Neural progenitor cell (in vitro differentiated cells): Measurements from ENCODE around the gene TBXA2R. TPM values are rescaled to one million over a fixed set of nuclear protein-coding genes. Genes with fewer than 3 reads are reported as not detected.
"Not testable (repeated sequence)": the region's sequence is repeated elsewhere in the genome, so short reads cannot be mapped to it uniquely, and the experiment has no call there.

Experiments used
- DNase-seq: peaks from one replicate; pipeline ENCODE4 v3.0.0-alpha.2; 2016; ENCODE audit warnings: low spot score
- H2AFZ ChIP-seq: fragments of 200-600 bp; sonication (generic); replicated peaks from 2 replicates; pipeline ENCODE4 v1.6.1; 2016; ENCODE audit warnings: antibody characterized with exemption
- H3F3A ChIP-seq: fragments of 200-600 bp; sonication (generic); 2 replicates; pipeline ENCODE4 v1.6.1; 2016; ENCODE audit warnings: antibody characterized with exemption, low read depth
- H3K27ac ChIP-seq: fragments of 200-600 bp; sonication (generic); 2 replicates; pipeline ENCODE4 v1.5.1; 2016; ENCODE audit warnings: mild to moderate bottlenecking
- H3K27me3 ChIP-seq: fragments of 200-600 bp; sonication (generic); 2 replicates; pipeline ENCODE4 v1.6.1; 2016; ENCODE audit warnings: mild to moderate bottlenecking, moderate library complexity
- H3K36me3 ChIP-seq: fragments of 200-600 bp; sonication (generic); 2 replicates; pipeline ENCODE4 v1.5.1; 2016
- H3K4me1 ChIP-seq: fragments of 200-600 bp; sonication (generic); 2 replicates; pipeline ENCODE4 v1.6.1; 2016; ENCODE audit warnings: mixed run types
- H3K4me2 ChIP-seq: fragments of 200-600 bp; sonication (generic); 2 replicates; pipeline ENCODE4 v1.6.1; 2016
- H3K4me3 ChIP-seq: fragments of 200-600 bp; sonication (generic); 2 replicates; pipeline ENCODE4 v1.5.1; 2016
- H3K79me2 ChIP-seq: fragments of 200-600 bp; sonication (generic); 2 replicates; pipeline ENCODE4 v1.6.1; 2016; ENCODE audit warnings: low read depth
- H3K9ac ChIP-seq: fragments of 200-600 bp; sonication (generic); 2 replicates; pipeline ENCODE4 v1.6.1; 2016
- H3K9me3 ChIP-seq: fragments of 200-600 bp; sonication (generic); 2 replicates; pipeline ENCODE4 v1.5.1; 2016; ENCODE audit warnings: low read depth
- H4K20me1 ChIP-seq: fragments of 200-600 bp; sonication (generic); 2 replicates; pipeline ENCODE4 v1.6.1; 2016; ENCODE audit warnings: low read depth
- H3K27ac Mint-ChIP-seq: 3 replicates; pipeline ENCODE4 v1.8.0; 2021; ENCODE audit warnings: mixed read lengths
- H3K27me3 Mint-ChIP-seq: 2 replicates; pipeline ENCODE4 v1.8.0; 2022; ENCODE audit warnings: low read depth, mild to moderate bottlenecking, inconsistent platforms, moderate library complexity, mixed read lengths; ENCODE audit not compliant: insufficient read depth
- H3K36me3 Mint-ChIP-seq: 3 replicates; pipeline ENCODE4 v1.8.0; 2021; ENCODE audit warnings: mixed read lengths
- H3K4me1 Mint-ChIP-seq: 3 replicates; pipeline ENCODE4 v1.8.0; 2021; ENCODE audit warnings: mixed read lengths
- H3K4me3 Mint-ChIP-seq: 3 replicates; pipeline ENCODE4 v1.8.0; 2021; ENCODE audit warnings: mild to moderate bottlenecking, moderate library complexity, mixed read lengths
- H3K9me3 Mint-ChIP-seq: 3 replicates; pipeline ENCODE4 v1.8.0; 2020; ENCODE audit warnings: mixed read lengths
- EZH2 ChIP-seq: fragments of 200-600 bp; sonication (generic); IDR thresholded peaks from 2 replicates; pipeline ENCODE4 v1.6.1; 2017; ENCODE audit warnings: antibody characterized with exemption, mild to moderate bottlenecking, moderate library complexity
- EZH2phosphoT487 ChIP-seq: fragments of 200-600 bp; sonication (generic); IDR thresholded peaks from 2 replicates; pipeline ENCODE4 v1.6.1; 2017; ENCODE audit warnings: antibody characterized with exemption
- total RNA-seq: library from RNA; depleted of rRNA; stranded (reverse); fragments of >200 nt; gene quantifications from 2 replicates; pipeline ENCODE4 v1.2.3, GENCODE V29; 2015; ENCODE audit warnings: low replicate concordance
- TF ChIP-seq, protein P1 (sequence below): fragments of 200-600 bp; sonication (generic); IDR thresholded peaks from 2 replicates; pipeline ENCODE4 v1.5.1; 2017; ENCODE audit warnings: antibody characterized with exemption, mild to moderate bottlenecking

Gene TBXA2R
- total RNA-seq, 1 donor from 2014 or later = not detected

DNA sequence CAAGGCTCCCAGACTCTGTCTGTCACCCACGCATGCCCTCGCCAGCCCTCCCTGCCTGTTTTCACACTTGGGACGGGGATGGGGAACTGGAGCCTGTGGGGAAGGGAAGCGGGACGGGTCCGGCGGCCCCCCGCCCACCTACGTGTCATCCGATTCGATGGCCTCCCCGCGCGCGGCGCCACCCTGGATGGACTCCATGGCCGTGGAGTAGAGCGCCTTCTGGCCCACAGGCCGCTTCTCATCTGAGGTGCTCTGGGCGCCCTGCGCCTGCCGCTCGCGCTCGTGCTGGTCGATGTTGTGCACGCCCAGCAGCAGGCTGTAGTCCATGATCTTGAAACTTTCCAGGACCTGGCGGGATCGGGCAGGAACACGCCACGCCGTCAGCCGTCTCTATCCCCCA lies 45.0 kb upstream of the TBXA2R start:
- H3K9ac ChIP-seq = no peak overlapping the region
- peaks cover 11% of the 10 kb centered on the region for H4K20me1 ChIP-seq
- DNase-seq = no peak
- no peaks in the 10 kb centered on the region for H3F3A ChIP-seq
- no peaks in the 10 kb centered on the region for H3K36me3 ChIP-seq
- H3K4me3 ChIP-seq = no peak overlapping the region
- H3K27ac Mint-ChIP-seq = no peak overlapping the region
- H3K9me3 Mint-ChIP-seq = no peaks in the 10 kb centered on the region
- no peak overlapping the region for H3K4me3 Mint-ChIP-seq
- H3K4me1 ChIP-seq = no peaks in the 10 kb centered on the region
- TF ChIP-seq, protein P1, sequence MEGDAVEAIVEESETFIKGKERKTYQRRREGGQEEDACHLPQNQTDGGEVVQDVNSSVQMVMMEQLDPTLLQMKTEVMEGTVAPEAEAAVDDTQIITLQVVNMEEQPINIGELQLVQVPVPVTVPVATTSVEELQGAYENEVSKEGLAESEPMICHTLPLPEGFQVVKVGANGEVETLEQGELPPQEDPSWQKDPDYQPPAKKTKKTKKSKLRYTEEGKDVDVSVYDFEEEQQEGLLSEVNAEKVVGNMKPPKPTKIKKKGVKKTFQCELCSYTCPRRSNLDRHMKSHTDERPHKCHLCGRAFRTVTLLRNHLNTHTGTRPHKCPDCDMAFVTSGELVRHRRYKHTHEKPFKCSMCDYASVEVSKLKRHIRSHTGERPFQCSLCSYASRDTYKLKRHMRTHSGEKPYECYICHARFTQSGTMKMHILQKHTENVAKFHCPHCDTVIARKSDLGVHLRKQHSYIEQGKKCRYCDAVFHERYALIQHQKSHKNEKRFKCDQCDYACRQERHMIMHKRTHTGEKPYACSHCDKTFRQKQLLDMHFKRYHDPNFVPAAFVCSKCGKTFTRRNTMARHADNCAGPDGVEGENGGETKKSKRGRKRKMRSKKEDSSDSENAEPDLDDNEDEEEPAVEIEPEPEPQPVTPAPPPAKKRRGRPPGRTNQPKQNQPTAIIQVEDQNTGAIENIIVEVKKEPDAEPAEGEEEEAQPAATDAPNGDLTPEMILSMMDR = no peak
- TF ChIP-seq EZH2phosphoT487 (no peak), EZH2 (no peak)
- H3K27me3 ChIP-seq = no peaks in the 10 kb centered on the region
- no peaks in the 10 kb centered on the region for H3K79me2 ChIP-seq
- no peak overlapping the region for H3K27ac ChIP-seq
- peaks cover 1% of the 10 kb centered on the region for H3K36me3 Mint-ChIP-seq
- H3K4me2 ChIP-seq = no peak overlapping the region
- H3K27me3 Mint-ChIP-seq = peaks cover 4% of the 10 kb centered on the region
- H2AFZ ChIP-seq = no peak overlapping the region
- H3K4me1 Mint-ChIP-seq = no peaks in the 10 kb centered on the region
- H3K9me3 ChIP-seq = no peaks in the 10 kb centered on the region

DNA sequence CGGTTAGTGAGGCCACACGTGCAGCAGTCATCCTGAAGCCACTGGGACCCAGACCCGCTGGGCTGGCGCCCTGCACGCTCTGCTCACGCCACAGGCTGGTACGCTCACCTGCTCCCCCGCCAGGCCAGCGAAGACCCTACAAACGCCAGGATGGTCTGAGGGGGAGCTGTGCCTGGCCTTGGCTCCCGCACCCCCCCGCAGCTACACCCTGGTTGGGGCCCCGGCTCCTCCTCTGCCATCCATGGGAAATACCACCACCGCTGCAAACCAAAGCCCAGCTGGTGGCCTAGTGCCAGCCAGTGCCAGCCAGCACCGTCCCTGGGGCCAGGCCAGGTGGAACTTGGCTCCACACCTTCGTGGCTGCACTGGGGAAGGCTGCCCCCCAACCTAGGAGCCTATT lies 43.2 kb upstream of the TBXA2R start:
- H3K9me3 ChIP-seq = no peaks in the 10 kb centered on the region
- H3K4me1 ChIP-seq = no peaks in the 10 kb centered on the region
- TF ChIP-seq EZH2 = no peak
- TF ChIP-seq EZH2phosphoT487 = no peak
- TF ChIP-seq, protein P1 = no peak
- Mint-ChIP-seq H3K36me3 (peaks cover 1% of the 10 kb centered on the region), H3K9me3 (no peaks in the 10 kb centered on the region), H3K27ac (no peak overlapping the region), H3K4me3 (no peak overlapping the region), H3K27me3 (peaks cover 4% of the 10 kb centered on the region), H3K4me1 (no peaks in the 10 kb centered on the region)
- no peak for DNase-seq
- no peaks in the 10 kb centered on the region for H3K36me3 ChIP-seq
- no peak overlapping the region for H3K4me2 ChIP-seq
- H2AFZ ChIP-seq = no peak overlapping the region
- no peaks in the 10 kb centered on the region for H3F3A ChIP-seq
- H4K20me1 ChIP-seq = peaks cover 14% of the 10 kb centered on the region
- H3K27ac ChIP-seq = no peak overlapping the region
- H3K4me3 ChIP-seq = no peak overlapping the region
- no peaks in the 10 kb centered on the region for H3K27me3 ChIP-seq
- H3K79me2 ChIP-seq = no peaks in the 10 kb centered on the region
- H3K9ac ChIP-seq = no peak overlapping the region

DNA sequence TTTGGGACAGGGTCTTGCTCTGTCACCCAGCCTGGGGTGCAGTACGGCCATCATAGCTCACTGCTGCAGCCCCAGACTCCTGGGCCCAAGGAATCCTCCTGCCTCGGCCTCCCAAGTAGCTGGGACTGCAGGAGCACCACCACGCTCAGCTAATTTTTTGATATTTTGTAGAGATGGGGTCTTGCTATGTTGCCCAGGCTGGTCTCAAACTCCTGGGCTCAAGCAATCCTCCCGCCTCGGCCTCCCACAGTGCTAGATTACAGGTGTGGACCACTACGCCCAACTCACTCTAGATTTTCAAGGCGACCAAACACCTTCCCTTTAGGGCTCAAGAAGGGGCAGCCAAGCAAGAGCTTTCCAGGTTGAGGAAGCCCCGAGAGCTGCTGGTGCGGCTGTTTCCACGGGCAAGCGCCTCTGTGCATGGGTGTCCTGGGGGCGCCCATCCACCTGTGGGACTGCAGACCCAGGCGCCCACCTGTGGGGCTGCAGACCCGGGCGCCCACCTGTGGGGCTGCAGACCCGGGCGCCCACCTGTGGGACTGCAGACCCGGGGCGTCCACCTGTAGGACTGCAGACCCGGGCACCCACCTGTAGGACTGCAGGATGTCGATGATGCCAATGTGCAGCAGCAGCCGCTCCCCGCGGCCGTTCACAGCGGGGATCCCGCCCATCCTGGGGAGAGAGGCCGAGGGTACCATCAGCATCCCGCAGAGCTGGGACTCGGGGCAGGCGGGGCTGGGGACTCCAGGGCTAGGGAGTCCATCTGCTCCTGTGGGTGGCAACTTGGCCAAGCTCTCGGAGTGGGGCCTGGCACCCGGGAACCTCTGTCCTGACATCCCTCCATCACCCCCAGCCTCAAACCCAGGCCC lies 41.6 kb upstream of the TBXA2R start:
- H3K4me3 ChIP-seq = no peak overlapping the region
- H3K27ac ChIP-seq = no peak overlapping the region
- H3K9me3 Mint-ChIP-seq = no peaks in the 10 kb centered on the region
- peaks cover 1% of the 10 kb centered on the region for H3K36me3 Mint-ChIP-seq
- no peak overlapping the region for H3K4me3 Mint-ChIP-seq
- no peak overlapping the region for H3K9ac ChIP-seq
- DNase-seq = no peak
- no peak overlapping the region for H2AFZ ChIP-seq
- H3K27ac Mint-ChIP-seq = no peak overlapping the region
- H3K36me3 ChIP-seq = no peaks in the 10 kb centered on the region
- no peaks in the 10 kb centered on the region for H3K4me1 ChIP-seq
- TF ChIP-seq EZH2 = no peak
- no peak for TF ChIP-seq EZH2phosphoT487
- TF ChIP-seq, protein P1 = no peak
- H3K4me1 Mint-ChIP-seq = no peaks in the 10 kb centered on the region
- H3K9me3 ChIP-seq = no peaks in the 10 kb centered on the region
- H3K79me2 ChIP-seq = no peaks in the 10 kb centered on the region
- H3F3A ChIP-seq = no peaks in the 10 kb centered on the region
- peaks cover 2% of the 10 kb centered on the region for H3K27me3 Mint-ChIP-seq
- no peak overlapping the region for H3K4me2 ChIP-seq
- H3K27me3 ChIP-seq = no peaks in the 10 kb centered on the region
- H4K20me1 ChIP-seq = peaks cover 14% of the 10 kb centered on the region

DNA sequence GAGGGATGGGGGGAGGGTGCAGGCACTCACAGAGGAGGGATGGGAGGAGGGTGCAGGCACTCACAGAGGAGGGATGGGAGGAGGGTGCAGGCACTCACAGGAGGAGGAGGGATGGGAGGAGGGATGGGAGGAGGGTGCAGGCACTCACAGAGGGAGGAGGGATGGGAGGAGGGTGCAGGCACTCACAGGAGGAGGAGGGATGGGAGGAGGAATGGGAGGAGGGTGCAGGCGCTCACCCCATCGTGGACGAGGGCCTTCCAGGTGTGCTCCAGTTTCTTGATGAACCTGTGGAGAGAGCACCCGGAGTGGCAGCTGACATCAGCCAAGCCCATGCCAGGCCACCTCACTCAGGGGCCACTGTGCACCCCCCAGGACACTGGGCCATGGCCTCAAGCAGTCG lies 40.4 kb upstream of the TBXA2R start:
- H3K9ac ChIP-seq, H3K36me3 ChIP-seq, H3K79me2 ChIP-seq, H3K4me1 ChIP-seq, H3K36me3 Mint-ChIP-seq, H3K4me3 ChIP-seq, H2AFZ ChIP-seq, H3K4me2 ChIP-seq, DNase-seq, H3K27me3 Mint-ChIP-seq, H3K27me3 ChIP-seq, H3K9me3 ChIP-seq, H3K27ac ChIP-seq, H3F3A ChIP-seq, H3K4me3 Mint-ChIP-seq, H3K4me1 Mint-ChIP-seq, H3K9me3 Mint-ChIP-seq, H3K27ac Mint-ChIP-seq: not testable (repeated sequence)
- peaks cover 14% of the 10 kb centered on the region for H4K20me1 ChIP-seq
